Right atrium auricular region (tissue), 2 donors: ENCODE results near the gene ZG16. TPM values are rescaled to one million over a fixed set of nuclear protein-coding genes. Genes with fewer than 3 reads are reported as not detected.
A peak's percentile ranks its signal among the peaks of the same experiment; 100 is the strongest.

Experiments used
- DNase-seq: peaks from one replicate; pipeline ENCODE4 v3.0.0-alpha.2; 2019; ENCODE audit warnings: low spot score
- H3K27ac ChIP-seq, 2 donors: fragments of 200-600 bp; sonication (generic); 1 replicate in 1 of 2; 2 replicates in 1 of 2; pipeline ENCODE4 v1.5.1; 2016 to 2019
- H3K27me3 ChIP-seq, 2 donors: fragments of 200-600 bp; sonication (generic); one replicate each; pipeline versions ENCODE4 v1.5.1 to v1.6.0; 2017 to 2019
- H3K36me3 ChIP-seq: fragments of 200-600 bp; sonication (generic); one replicate; pipeline ENCODE4 v1.5.1; 2016
- H3K4me1 ChIP-seq, 2 donors: fragments of 200-600 bp; sonication (generic); one replicate each; pipeline versions ENCODE4 v1.5.1 to v1.6.0; 2017 to 2019
- H3K4me3 ChIP-seq, 2 donors: fragments of 200-600 bp; sonication (generic); 1 replicate in 1 of 2; 2 replicates in 1 of 2; pipeline ENCODE4 v1.5.1; 2017 to 2019; ENCODE audit warnings: mild to moderate bottlenecking in 1 of 2, moderate library complexity in 1 of 2
- H3K9me3 ChIP-seq, 2 donors: fragments of 200-600 bp; sonication (generic); one replicate each; pipeline ENCODE4 v1.5.1; 2019
- CTCF ChIP-seq, 2 donors: fragments of 200-600 bp; sonication (generic); IDR thresholded peaks; one replicate each; pipeline ENCODE4 v1.5.1; 2019; ENCODE audit warnings: antibody characterized with exemption in 2 of 2
- total RNA-seq, 2 donors: library from RNA; depleted of rRNA; stranded (reverse); fragments of >200 nt; gene quantifications; one replicate each; pipeline ENCODE4 v1.1.0, GENCODE V29; 2016

Gene ZG16
- total RNA-seq, 2 donors from 2014 or later, result not detected

- TF ChIP-seq CTCF (IDR thresholded peaks at IDR 0.05), result no peak
- Histone ChIP-seq H3K27ac (peak overlapping the region; percentile 94 to 96), H3K27me3 (no peaks in the 10 kb centered on the region), H3K4me3 (peak overlapping the region; percentile 57 to 69), H3K9me3 (no peaks in the 10 kb centered on the region), H3K4me1 (peaks cover 0 to 60% of the 10 kb centered on the region in 2 donors), H3K36me3 (peaks cover 14% of the 10 kb centered on the region)
- no peak for DNase-seq
Measured at GRCh38 chr16:29806641-29807425, 28.8 kb downstream of the ZG16 start.

DNA sequence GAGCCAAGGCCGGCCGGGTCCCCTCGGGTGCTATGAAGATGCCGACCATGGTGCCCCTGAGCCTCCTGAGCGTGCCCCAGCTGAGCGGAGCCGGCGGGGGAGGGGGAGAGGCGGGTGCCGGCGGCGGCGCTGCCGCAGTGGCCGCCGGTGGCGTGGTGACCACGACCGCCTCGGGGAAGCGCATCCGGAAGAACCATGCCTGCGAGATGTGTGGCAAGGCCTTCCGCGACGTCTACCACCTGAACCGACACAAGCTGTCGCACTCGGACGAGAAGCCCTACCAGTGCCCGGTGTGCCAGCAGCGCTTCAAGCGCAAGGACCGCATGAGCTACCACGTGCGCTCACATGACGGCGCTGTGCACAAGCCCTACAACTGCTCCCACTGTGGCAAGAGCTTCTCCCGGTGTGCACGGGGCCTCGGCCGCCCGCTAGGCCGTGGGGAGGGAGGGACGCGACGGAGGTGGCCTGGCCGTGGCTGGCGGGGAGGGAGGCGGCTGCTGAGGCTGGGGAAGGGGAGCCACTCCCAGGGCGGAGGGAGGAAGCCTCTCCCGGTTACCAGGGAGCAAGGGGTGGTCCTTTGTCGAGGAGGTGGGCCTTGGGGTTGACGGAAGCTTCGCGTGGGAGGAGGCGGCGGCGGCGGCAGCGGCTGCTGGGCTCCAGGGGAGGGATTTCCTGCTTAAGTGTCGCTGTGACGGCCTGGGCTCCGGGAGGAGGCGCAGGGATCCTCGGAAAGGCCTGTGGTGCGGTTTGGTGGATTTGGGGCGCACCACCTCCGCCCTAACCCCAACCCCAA is 29.6 kb downstream of the ZG16 start:
- Histone ChIP-seq H3K9me3 (no peaks in the 10 kb centered on the region), H3K27ac (peak overlapping the region; percentile 94 to 96), H3K4me1 (peaks cover 0 to 68% of the 10 kb centered on the region in 2 donors), H3K36me3 (peaks cover 14% of the 10 kb centered on the region), H3K27me3 (no peaks in the 10 kb centered on the region), H3K4me3 (peak overlapping the region; percentile 57 to 69)
- DNase-seq, result peak; percentile 91
- TF ChIP-seq CTCF (IDR thresholded peaks at IDR 0.05), result peak in 1 of 2 donors; percentile 62

GRCh38 chr16:29808219-29808900 is 30.3 kb downstream of the ZG16 start:
- no peak for TF ChIP-seq CTCF (IDR thresholded peaks at IDR 0.05)
- H3K27me3 ChIP-seq, result no peaks in the 10 kb centered on the region
- no peak for DNase-seq
- peaks cover 0 to 76% of the 10 kb centered on the region in 2 donors for H3K4me1 ChIP-seq
- peak overlapping the region; percentile 57 to 69 for H3K4me3 ChIP-seq
- H3K36me3 ChIP-seq, result peaks cover 14% of the 10 kb centered on the region
- peak overlapping the region; percentile 94 to 96 for H3K27ac ChIP-seq
- no peaks in the 10 kb centered on the region for H3K9me3 ChIP-seq

GRCh38 chr16:29809031-29809747 is 31.1 kb downstream of the ZG16 start:
- peak overlapping the region; percentile 94 to 96 for H3K27ac ChIP-seq
- DNase-seq, result no peak
- peaks cover 0 to 75% of the 10 kb centered on the region in 2 donors for H3K4me1 ChIP-seq
- H3K9me3 ChIP-seq, result no peaks in the 10 kb centered on the region
- peak overlapping the region in 1 of 2 donors; percentile 57 for H3K4me3 ChIP-seq
- H3K36me3 ChIP-seq, result peaks cover 14% of the 10 kb centered on the region
- H3K27me3 ChIP-seq, result no peaks in the 10 kb centered on the region
- no peak for TF ChIP-seq CTCF (IDR thresholded peaks at IDR 0.05)
